ENCODE data around the gene KRT27.

DNA sequence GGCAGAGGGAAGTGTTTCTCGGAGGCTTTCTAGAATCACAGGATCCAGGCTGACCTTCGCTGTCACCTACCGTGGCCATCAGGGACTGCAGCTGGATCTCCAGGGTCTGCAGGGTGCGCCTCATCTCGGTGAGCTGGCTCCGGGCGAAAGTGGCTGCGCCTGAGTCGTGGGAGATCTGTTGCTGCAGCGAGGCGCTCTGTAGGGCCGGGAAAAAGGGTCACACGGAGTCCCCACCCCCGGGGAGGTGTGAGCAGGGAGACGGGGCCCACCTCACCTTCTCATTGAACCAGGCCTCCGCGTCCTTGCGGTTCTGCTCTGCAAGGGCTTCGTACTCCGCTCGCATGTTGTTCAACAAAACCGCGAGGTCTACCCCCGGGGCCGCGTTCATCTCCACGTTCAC is 14.5 kb upstream of the KRT27 start:
- TF ChIP-seq CTCF (IDR thresholded peaks at IDR 0.05; ENCODE audit: extremely low read depth in 1 of 2, insufficient read depth in 1 of 2, low read depth in 1 of 2, low read length in 2 of 2) (no peak), JUN (IDR thresholded peaks at IDR 0.05; ENCODE audit: borderline replicate concordance, insufficient read depth, insufficient read length, low read depth) (no peak), POLR2A (IDR thresholded peaks at IDR 0.05; ENCODE audit: low read depth, low read length) (no peak)
- TF ChIP-seq, protein P1, sequence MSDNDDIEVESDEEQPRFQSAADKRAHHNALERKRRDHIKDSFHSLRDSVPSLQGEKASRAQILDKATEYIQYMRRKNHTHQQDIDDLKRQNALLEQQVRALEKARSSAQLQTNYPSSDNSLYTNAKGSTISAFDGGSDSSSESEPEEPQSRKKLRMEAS (IDR thresholded peaks at IDR 0.05; ENCODE audit: insufficient read depth, insufficient read length): no peak
